ENCODE data around the gene TP53TG5. TPM values are rescaled to one million over a fixed set of nuclear protein-coding genes. Genes with fewer than 3 reads are reported as not detected.

TP53TG5 gene
- total RNA-seq, 2 experiments from 2014 or later = 0.36 TPM; not detected in 1

DNA sequence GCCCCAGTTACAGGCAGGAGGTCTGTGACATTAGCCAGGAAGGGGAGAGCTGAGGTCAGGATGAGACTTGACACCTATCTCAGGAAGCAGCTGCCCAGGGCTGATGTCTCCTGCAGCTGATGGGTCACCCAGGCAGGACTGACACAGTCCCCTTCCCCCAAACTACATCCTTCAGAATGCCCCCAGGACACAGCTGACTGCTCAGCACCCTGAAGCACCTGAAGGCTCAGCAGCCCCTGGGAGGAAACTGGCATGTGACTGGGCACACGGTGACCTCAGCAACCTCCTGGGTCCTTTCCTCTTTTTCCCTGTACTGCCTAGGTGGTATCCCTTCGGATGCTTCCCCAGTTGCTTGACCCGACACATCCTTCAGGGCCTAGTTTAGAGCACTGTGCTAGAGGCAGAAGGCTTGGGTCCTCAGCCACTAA, 31.8 kb downstream of the TP53TG5 start:
- Histone ChIP-seq H3K27ac (ENCODE audit: low read depth in 1 of 2, low read length in 2 of 2) (no peak overlapping the region), H3K4me1 (ENCODE audit: insufficient read depth, low read length) (peaks cover 36% of the 10 kb centered on the region), H3K27me3 (ENCODE audit: control insufficient read depth in 1 of 2, insufficient read depth in 2 of 2, low read length in 2 of 2) (no peaks in the 10 kb centered on the region), H3K9me3 (ENCODE audit: control insufficient read depth in 1 of 2, insufficient read depth in 1 of 2, low read length in 2 of 2) (no peaks in the 10 kb centered on the region), H3K4me3 (ENCODE audit: low read length) (no peak overlapping the region), H3K36me3 (ENCODE audit: insufficient read depth, low read length) (no peaks in the 10 kb centered on the region)
- DNase-seq (peak in 1 of 14 experiments; percentile 38), ATAC-seq (ENCODE audit: poor library complexity) (no peak)
- no peak for TF ChIP-seq CTCF (IDR thresholded peaks at IDR 0.05)
- intact Hi-C loops (cut with DNase I, micrococcal nuclease) = no loop called here
- ChIA-PET CTCF (interaction anchor here (2.8 kb wide), 1 partner anchor 91 kb away, joined by 8 read pairs; no protein-coding TSS in a partner anchor), POLR2A (no interaction called here)
- Mint-ChIP-seq H3K9me3 (no peaks in the 10 kb centered on the region), H3K36me3 (ENCODE audit: low read depth) (no peaks in the 10 kb centered on the region), H3K27ac (no peak overlapping the region), H3K4me3 (no peak overlapping the region), H3K27me3 (peaks cover 4% of the 10 kb centered on the region), H3K4me1 (ENCODE audit: low read depth) (peaks cover 7% of the 10 kb centered on the region)

DNA sequence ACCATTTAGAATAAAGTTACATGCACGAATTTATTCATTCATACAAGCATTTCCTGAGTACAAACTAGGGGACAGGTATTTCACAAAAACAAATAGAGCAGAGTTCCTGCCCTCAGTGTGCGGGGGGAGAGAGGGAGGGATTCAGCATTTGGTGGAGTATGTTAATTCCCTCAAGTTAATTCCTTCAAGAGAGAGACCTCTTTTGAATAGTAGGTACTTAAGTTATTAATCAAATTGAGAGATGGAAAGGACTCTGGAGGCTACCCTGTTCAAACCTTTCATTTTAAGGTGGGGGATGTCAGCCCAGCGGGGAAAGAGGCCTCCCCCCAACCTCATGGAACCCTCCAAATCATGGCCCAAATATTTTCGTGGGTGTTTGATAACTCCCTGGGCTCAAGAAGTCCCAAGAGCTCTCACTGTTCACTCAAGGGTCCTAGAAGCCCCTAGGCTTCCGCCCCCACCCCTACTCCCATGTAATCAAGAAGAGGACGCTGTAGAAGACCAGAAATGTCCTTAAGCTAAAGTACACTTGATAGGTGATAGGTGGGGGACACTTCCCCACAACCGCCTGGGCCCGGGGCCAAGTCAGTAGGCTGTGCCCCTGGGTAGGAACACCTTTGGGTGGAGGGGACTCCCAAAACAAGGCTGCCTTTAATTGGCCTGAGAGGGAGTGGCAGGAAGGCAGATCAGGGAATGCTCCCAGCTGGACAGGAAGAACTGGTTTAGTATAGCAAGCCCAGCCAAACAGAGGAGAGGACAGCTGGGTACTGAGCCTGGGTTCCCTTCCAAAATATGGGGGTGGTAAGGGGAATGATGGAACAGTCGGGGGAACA, 32.8 kb downstream of the TP53TG5 start:
- H3K27ac ChIP-seq (ENCODE audit: low read depth in 1 of 2, low read length in 2 of 2) = no peak overlapping the region
- Mint-ChIP-seq H3K9me3 (no peaks in the 10 kb centered on the region), H3K27ac (no peak overlapping the region), H3K4me1 (ENCODE audit: low read depth) (peaks cover 7% of the 10 kb centered on the region), H3K4me3 (peak overlapping the region; percentile 51), H3K27me3 (peaks cover 4% of the 10 kb centered on the region), H3K36me3 (ENCODE audit: low read depth) (no peaks in the 10 kb centered on the region)
- no peaks in the 10 kb centered on the region for H3K27me3 ChIP-seq (ENCODE audit: control insufficient read depth in 1 of 2, insufficient read depth in 2 of 2, low read length in 2 of 2)
- no peaks in the 10 kb centered on the region for H3K9me3 ChIP-seq (ENCODE audit: control insufficient read depth in 1 of 2, insufficient read depth in 1 of 2, low read length in 2 of 2)
- TF ChIP-seq CTCF (IDR thresholded peaks at IDR 0.05) = no peak
- intact Hi-C loops (cut with DNase I, micrococcal nuclease) = no loop called here
- ATAC-seq (ENCODE audit: poor library complexity) (no peak), DNase-seq (no peak)
- peaks cover 36% of the 10 kb centered on the region for H3K4me1 ChIP-seq (ENCODE audit: insufficient read depth, low read length)
- H3K4me3 ChIP-seq (ENCODE audit: low read length) = no peak overlapping the region
- ChIA-PET POLR2A (no interaction called here), CTCF (no interaction called here)
- H3K36me3 ChIP-seq (ENCODE audit: insufficient read depth, low read length) = no peaks in the 10 kb centered on the region

GRCh38 chr20:45344168-45344860, 33.8 kb downstream of the TP53TG5 start:
- peak in 3 of 14 experiments; percentile 29 to 64 (median 52) for DNase-seq
- intact Hi-C loops (cut with DNase I, micrococcal nuclease) = no loop called here
- peaks cover 4% of the 10 kb centered on the region for H3K27me3 Mint-ChIP-seq
- no peak overlapping the region for H3K27ac Mint-ChIP-seq
- ChIA-PET POLR2A (no interaction called here), CTCF (no interaction called here)
- ATAC-seq (ENCODE audit: poor library complexity) = no peak
- no peak overlapping the region for H3K4me3 Mint-ChIP-seq
- no peak for TF ChIP-seq CTCF (IDR thresholded peaks at IDR 0.05)
- no peaks in the 10 kb centered on the region for H3K27me3 ChIP-seq (ENCODE audit: control insufficient read depth in 1 of 2, insufficient read depth in 2 of 2, low read length in 2 of 2)
- peaks cover 36% of the 10 kb centered on the region for H3K4me1 ChIP-seq (ENCODE audit: insufficient read depth, low read length)
- H3K27ac ChIP-seq (ENCODE audit: low read depth in 1 of 2, low read length in 2 of 2) = no peak overlapping the region
- H3K4me1 Mint-ChIP-seq (ENCODE audit: low read depth) = peaks cover 7% of the 10 kb centered on the region
- no peaks in the 10 kb centered on the region for H3K9me3 Mint-ChIP-seq
- H3K4me3 ChIP-seq (ENCODE audit: low read length) = no peak overlapping the region
- no peaks in the 10 kb centered on the region for H3K36me3 ChIP-seq (ENCODE audit: insufficient read depth, low read length)
- no peaks in the 10 kb centered on the region for H3K9me3 ChIP-seq (ENCODE audit: control insufficient read depth in 1 of 2, insufficient read depth in 1 of 2, low read length in 2 of 2)
- no peaks in the 10 kb centered on the region for H3K36me3 Mint-ChIP-seq (ENCODE audit: low read depth)

All from CD4-positive, alpha-beta T cell (primary cell).